ENCODE results near the gene IL1RAPL1.

DNA sequence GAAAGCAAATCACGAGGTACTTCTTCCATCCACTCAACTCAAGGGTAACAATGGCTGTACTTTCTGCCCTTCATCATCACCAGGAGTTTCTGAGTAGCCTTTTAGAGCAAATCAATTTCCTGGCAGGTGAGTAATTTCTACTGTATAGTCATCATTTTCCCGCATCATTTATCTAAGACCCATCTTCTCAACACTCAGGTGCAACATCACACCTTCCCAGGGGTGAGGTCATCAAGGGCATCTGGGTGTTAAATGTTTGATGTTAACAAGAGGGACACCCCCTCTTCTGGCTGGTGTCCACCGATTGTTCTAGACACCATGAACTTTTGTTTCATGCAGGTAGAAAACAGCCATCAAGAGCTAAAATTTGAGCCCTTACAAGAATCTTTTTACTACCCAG, 1314.8 kb downstream of the IL1RAPL1 start:
- TF ChIP-seq, protein P1, sequence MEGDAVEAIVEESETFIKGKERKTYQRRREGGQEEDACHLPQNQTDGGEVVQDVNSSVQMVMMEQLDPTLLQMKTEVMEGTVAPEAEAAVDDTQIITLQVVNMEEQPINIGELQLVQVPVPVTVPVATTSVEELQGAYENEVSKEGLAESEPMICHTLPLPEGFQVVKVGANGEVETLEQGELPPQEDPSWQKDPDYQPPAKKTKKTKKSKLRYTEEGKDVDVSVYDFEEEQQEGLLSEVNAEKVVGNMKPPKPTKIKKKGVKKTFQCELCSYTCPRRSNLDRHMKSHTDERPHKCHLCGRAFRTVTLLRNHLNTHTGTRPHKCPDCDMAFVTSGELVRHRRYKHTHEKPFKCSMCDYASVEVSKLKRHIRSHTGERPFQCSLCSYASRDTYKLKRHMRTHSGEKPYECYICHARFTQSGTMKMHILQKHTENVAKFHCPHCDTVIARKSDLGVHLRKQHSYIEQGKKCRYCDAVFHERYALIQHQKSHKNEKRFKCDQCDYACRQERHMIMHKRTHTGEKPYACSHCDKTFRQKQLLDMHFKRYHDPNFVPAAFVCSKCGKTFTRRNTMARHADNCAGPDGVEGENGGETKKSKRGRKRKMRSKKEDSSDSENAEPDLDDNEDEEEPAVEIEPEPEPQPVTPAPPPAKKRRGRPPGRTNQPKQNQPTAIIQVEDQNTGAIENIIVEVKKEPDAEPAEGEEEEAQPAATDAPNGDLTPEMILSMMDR (conservative IDR thresholded peaks at IDR 0.05 in 1 of 2, IDR thresholded peaks at IDR 0.05 in 1 of 2; ENCODE audit: low read depth in 1 of 2, low read length in 2 of 2) = no peak
- no peak for TF ChIP-seq EZH2 (IDR thresholded peaks at IDR 0.05; ENCODE audit: low read length, missing control alignments)

Data from fibroblast of lung (primary cell).